Stimulated activated CD4-positive, alpha-beta T cell treated with anti-CD3 and anti-CD28 coated beads, Interleukin-12 subunit alpha, Interleukin-12 subunit beta, amount 100 ng/mL, for 4 hours (primary cell): ENCODE data around the gene SLX9.

Experiments used
- DNase-seq: peaks from one replicate; pipeline ENCODE4 v3.0.0-alpha.2; 2020

Gene SLX9

DNA sequence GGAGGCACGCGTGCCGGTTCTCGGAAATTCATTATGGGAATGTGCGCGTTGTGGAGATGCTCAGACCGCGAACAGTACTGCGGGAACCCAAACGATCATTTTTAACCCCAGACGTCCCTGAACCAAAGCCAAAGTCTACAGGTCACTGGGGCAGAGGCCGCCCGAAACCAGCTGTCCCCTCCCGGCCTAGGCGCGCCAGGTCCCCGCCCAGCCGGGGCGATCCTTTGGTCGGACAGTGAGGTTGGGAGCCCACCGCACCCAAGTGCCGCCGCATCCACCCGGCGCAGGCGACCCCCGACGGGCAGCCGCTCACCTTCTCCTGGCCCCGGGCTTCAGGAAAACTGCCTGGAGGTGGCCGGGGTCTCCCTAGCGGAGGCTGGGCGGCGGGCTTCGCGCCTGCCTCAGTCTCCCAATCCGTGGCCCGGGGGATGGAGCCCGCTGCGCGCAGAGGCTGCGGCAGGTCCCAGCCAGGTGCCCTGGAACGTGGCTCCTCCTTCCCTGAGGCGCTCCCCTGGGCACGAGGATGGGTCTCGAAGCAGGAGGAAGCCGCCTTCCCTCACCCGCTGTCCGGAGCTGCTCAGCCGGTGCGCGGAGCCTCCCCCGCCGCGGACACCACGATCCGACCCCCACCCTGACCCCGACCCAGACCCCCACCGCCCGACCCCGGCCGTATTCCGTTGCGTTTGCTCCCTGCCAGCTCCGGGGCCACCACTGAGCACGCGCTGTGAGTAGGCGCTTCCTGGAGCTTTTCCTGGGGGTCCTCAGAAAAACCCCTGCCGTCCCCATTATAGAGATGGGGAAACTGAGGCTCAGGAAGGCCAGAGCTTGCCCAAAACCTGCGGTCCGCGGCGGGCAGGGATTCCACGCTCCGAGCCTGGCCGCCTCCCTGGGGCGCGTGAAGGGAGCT is 8.1 kb upstream of the SLX9 start:
- DNase-seq: no peak

DNA sequence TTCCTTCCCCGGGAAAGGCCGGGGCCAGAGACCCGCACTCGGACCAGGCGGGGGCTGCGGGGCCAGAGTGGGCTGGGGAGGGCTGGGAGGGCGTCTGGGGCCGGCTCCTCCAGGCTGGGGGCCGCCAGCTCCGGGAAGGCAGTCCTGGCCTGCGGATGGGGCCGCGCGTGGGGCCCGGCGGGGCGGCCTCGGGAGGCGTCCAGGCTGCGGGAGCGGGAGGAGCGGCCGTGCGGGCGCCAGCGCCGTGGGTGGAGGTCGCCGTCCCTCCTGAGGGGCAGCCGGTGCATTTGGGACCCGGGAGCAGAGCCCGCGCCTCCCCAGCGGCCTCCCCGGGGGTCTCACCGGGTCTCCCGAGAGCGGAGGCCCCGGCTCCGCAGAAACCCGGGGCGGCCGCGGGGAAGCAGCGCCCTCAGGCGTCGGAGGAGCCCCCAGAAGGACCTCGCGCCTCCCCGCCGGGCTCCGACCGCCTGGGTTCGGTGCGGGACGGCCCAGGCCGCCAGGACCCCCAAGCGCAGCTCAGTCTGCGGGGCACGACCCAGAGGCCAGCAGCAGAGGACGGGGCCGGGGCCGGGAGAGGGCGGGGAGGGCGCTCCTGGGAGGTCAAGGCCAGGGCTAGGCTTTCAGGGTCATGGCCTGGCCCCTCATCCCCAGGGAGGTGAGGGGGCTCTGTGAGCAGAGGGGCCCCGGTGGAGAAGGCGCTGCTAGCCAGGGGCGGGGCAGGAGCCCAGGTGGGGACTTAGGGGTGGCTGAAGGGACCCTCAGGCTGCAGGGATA is 7.2 kb upstream of the SLX9 start:
- peak; percentile 76 for DNase-seq

DNA sequence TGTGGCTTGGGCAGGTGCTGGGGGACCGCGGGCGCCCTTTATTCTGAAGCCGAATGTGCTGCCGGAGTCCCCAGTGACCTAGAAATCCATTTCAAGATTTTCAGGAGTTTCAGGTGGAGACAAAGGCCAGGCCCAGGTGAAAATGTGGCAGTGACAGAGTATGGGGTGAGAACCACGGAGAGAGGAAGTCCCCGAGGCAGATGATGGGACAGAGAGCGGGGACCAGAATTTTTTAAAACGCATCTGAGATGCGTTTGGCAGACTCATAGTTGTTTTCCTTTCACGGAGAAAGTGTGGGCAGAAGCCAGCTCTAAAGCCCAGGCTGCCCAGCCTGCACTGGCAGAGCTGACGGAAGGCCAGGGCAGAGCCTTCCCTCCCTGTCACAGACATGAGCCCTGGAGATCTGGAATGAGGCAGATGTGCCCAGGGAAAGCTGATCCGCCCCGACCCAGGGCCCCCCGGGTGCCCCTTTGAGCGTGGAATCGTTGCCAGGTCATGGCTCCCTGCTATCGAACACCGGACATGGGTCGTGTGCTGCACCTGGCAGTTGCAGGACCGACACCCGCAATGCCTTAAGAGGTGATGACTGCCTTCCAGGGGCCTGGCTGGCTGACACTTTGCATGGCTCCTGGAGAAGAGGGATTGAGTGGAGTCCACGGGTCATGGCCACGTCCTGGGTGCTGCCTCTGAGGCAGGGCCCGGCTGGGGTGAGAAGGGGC is 6.5 kb upstream of the SLX9 start:
- no peak for DNase-seq

DNA sequence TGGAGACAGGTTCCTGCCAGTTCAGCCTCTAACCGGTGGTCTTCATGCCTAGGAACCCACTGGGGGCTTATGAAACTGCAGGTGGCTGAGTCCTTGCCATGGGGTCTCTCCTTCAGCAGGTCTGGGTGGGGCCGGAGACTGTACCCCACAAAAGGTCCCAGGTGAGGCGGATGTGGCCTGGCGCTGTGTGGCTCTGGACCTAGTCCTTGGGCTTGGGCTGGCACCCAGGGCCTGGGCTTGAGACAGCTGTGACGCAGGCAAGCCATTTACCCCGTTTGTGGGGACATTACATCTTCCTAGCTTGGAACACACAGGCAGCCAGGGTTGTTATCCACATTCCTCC is 5.9 kb upstream of the SLX9 start:
- no peak for DNase-seq

DNA sequence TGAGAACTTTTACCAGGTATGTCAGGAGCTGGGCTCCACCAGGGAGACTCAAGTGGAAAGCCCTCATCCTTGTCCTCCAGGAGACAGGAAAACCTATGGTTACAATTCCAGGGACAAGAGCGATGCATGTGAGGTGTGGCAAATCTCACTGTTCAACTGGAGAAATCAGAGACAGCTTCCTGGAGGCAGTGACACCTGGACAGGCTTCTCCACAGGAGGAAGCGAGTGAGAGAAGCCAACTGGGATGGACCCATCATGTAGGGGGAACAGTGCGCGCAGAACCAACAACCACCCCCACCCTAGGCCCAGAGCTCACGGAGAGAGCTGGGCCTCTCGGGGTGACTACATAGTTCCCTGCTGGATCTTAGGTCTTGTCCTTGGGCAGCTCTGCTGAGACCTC is 5.6 kb upstream of the SLX9 start:
- DNase-seq: no peak

DNA sequence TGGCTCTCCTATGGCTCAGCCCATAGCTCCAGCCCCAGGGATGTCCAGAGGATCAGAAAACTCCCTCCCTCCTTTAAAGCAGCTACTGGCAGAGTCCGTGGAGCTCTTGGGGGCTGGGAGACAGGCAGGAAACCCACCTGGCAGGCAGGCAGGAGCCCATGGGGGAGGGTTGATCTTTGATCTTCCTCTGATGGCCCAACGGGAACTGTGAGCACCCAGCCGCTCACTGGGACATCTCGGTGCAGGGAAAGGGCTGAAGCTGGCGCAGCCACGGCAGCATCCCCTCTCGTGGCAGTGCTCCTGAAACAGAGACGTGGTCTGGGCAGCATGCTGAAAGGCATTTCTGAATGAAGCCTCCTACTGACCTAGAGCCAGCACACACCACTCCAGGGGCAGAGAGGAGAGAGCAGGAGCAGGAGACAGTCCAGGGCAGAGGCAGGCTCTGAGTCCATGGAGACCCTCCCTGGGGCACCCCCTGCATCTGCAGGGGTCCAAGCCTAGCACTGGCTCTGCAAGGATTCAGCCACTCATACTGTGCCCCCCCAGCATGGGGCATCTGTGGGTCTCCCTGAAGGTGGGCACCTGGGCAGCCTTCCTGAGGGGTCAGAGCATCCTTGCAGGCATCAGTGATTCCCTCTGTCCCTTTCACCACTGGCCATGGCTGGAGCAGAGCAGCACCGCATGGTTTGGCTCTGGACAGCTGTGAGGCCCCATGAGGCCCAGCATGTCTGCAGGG is 4.9 kb upstream of the SLX9 start:
- DNase-seq: no peak

DNA sequence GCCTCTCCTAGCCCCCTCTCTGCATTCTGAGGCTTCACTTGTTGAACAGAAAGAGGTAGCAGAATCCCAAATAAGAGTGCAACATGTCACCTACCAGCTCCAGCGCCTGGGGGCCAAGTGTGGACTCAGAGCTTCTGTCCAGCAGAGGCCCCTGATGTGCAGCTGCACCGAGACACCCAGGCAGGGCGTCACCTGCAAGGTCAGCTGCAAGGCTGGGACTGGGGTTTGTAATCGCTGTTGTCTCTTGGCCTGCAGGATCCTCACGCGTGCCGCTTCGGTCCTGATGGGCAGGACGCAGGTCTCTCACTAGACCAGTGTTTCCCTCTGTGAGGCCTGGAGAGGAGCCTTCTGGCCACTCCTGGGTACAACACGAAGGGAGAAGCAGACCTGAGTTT is 4.3 kb upstream of the SLX9 start:
- no peak for DNase-seq

DNA sequence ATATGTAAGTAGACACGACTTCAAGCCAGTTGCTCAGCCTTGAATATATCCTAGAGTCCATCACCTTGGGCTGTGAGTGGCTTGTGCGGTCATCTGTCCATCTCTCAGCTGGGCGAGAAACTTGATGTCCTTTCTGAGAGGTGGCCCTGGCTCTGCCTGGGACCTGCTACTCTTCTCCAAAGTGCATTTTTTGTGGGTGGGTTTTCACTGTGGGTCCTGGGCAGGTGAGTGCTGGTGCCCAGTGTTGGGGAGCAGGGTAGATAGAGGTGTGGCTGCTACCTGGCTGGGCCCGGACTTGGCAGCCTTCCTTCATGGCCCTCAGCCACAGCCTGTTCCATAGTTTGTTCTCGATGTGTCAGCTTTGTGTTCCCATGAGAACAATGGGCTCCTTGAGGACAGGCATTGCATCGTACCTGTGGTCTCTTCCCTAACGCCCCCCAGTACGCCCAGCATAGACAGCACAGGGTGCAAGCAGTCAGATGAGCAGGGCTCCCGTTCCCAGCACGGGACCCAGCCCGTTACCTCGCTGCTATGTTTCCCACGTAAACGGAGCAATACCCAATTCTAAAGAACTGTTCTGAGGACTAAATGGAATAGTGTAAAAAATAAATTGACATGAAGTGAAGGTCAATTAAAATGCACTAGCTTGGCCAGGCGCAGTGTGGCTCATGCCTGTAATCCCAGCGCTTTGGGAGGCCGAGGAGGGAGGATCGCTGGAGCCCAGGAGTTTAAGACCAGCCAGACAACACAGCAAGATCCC is 877 bp upstream of the SLX9 start:
- no peak for DNase-seq

DNA sequence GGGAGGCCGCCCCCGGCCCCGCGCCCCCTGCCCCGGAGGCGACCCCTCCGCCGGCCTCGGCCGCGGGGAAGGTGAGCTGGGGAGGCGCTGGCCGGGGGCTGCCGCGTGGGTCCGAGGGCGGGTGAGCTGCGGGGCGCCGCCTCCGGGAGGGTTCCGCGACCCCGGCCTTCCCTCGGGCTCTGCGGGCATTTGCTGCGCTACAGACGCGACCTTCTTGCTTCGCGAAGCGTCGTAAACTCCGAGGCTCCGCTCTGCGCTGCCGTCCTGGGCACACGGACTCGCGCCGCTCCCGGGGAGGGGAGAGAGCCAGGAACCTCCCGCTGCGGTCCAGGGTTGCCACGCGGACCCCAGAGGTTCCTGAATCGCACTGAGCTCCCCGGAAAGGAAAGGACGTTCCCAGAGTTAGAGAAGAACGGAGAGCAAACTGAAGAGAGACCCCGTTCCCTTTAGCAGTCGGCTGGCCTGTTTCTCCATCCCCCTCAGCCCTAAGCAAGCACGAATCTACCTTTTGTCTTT is 345 bp downstream of the SLX9 start:
- no peak for DNase-seq

DNA sequence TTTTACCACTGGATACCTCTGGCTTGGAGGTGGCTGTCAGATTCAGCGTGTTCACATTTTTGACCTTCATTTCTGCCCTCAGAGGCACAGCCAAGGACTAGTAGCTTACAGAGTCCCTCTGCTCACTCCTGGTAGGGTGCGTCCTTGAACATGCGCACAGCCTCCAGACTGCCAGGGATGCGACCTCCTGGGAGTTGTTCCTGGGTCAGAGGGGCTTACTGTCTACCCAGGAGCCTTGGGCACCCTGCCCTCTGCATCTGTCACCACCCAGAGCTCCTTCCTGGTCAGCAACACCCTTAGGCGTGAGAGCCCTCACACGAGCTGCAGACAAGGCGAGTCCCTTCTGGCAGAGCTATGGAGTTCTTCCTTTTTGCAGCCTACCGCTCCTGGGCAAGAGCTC is 1.7 kb downstream of the SLX9 start:
- DNase-seq: no peak

DNA sequence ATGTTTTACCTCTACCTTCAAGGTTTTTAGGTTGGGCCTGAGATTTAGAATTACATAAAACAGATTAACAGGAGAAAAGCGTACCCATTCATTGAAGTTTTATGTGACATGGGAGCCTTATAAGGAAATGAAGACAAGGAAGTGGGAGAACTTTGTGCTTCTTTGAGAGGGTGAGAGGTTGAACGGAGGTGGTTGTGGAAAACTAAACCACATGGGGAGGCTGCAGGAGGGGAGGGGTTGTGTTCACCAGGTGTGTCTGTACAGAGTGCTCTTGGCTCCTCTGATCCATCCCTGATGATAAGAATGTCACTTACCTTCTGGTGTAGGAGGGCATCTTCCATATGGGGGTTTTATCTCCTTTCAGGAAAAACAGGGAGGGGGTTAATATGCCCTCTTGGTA is 2.7 kb downstream of the SLX9 start:
- no peak for DNase-seq

DNA sequence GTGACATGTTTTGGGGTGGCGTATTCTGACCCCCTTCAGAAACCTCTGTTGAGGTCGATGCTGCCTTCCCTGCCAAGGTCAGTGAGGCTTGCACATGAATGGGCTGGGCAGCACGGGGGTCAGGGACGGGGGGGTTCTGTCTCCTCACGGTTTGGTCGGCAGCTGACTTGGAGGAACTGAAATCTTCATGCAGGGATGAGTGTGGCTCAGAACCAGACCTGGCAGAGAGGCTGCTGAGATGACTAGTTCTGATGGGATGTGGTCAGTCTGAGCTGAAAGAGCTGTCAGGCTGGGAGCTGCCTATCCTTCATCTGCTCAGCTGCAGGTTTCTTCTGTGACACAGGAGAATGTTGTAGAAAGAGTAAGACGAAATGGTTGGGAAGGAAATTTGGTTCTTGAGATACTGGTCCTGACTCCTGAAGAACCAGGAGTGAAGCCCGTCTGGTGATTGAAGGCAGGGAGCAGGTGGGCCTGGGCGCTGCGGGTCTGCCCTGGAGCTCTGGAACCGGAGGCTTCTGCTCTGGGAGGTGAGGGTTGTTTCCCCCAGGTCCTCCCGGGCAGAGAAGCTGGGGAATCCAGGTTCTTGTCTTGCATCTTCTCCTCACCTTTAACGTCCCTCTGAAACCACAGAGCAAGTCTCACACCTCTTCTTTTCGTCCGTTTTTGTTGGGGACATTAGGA is 3.3 kb downstream of the SLX9 start:
- no peak for DNase-seq

DNA sequence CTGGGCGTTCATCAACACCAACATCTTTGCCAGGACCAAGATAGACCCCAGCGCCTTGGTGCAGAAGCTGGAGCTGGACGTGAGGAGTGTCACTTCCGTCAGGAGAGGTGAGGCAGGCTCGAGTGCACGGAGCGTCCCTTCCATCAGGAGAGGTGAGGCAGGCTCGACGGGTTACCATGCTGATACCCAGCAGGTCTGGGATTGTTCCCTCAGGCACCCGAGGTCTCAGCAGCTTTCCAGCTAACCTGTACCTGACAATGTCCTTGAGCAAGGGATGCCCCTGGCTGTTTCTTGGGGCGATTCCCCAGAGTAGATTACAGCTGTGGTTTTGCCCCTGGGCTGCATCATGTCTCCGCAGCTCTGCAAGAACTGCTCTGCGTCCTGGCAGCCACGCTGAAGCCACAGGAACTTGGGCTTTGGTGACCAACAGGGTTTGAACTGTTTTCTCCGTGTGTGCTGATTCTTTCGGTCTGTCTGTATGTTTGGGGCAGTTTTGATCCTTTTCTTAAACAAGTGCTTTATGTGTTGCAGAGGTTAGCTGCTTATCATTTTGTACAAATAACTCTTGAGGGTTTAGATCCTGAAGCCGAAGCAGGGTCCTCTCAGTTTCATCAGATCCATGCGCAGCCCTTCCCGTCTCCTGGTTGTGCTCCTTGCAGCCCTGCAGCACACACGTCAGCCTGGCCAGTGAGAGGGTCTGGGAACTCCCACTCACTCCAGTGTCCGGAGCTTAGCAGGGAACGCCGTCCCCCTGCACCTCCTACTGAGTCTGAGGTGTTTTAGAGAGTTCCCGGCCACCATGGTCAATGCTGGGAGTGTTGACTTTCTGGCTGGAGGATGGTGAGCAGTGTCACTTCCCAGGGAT is 4.1 kb downstream of the SLX9 start:
- DNase-seq: no peak

DNA sequence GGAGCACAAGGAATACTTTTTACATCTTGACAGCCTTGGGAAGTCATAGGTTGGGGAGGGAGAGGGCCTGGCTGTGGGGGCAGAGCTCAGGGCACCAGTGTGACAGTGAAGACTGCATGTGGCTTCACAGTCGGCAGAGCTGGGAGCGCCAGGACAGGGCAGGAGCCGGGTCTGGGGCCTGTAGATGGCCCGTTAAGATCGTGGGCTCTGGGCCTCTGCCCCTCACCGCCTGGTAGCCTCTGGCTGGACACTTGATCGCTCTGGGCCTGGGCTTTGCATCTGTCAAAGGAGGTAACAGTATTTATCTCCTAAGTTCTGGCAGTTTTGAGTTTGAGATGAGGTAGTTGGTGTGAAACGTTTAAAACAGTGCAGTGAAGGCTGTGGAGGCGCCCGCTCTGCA is 4.8 kb downstream of the SLX9 start:
- no peak for DNase-seq

DNA sequence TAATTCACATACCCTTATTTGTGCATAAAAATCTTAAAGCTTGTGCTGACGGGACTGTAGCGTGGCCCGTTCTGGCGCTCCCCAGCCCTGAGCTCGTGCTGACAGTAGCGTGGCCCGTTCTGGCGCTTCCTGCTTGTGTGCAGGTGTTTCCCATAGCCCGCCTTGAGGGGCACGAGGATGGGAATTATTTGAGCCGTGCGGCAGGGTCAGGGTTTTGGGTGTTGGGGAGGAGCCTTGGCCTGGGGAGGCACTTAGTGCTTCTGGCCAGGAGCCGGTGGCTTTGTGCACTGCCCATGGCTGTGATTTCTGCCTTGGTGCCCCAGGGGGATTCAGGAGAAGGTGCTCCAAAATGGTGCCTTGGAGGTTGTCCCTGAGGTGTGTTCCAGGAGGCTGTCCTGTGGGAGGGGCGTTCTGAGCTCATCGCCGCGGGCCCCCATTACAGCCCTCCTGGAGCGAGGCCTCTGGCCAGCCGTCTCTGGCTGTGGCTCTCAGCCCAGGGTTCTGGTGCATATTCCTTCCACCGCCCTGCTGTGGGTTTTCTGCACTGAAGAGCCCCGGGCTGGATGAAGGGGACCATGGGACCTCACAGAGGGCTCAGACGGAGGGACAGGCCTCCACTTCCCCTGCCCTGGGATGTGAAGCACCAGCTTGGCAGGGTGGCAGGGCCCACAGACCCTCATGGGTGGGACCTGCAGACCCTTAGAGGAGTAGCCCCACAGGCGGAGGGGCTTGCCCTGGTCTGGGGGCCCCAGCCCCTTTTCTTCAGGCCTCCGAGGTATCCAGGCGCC is 6.6 kb downstream of the SLX9 start:
- no peak for DNase-seq

DNA sequence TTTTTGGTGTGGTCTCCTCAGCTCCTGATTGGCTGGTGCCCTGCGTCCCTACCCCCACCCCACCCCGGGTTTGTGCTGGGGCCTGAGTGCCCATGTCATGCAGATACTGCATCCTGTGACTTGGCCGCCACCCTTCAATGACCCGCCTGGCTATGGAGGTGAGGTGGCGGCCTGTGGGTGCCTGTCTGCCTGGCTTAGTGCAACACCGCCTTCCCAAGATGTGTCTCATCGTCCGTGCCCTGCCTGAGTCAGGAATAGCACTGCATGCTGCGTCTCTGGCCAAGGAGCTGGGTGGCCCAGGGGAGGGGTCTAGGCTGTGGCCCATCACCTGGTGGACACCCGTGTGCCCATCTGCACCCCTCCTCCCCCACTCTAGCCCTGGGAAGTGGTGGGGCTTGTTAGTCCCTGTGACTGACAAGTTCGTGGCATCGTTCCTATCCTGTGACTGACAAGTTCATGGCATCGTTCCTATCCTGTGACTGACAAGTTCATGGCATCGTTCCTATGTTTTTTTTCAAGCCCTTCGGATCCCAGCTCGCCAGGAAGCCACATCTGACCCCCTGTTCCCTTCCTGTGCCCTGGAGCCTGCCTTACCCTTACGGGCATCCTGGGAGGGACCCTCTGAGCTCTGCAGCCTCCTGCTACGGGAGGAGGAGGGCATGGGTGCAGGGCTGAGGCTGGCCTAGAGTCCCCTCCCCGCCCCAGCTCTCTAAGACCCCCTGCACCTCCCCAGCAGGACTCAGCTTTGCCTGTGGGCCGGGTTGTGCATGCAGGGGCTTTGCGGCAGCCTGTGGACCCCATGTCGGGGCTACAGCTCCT is 7.5 kb downstream of the SLX9 start:
- DNase-seq: no peak

DNA sequence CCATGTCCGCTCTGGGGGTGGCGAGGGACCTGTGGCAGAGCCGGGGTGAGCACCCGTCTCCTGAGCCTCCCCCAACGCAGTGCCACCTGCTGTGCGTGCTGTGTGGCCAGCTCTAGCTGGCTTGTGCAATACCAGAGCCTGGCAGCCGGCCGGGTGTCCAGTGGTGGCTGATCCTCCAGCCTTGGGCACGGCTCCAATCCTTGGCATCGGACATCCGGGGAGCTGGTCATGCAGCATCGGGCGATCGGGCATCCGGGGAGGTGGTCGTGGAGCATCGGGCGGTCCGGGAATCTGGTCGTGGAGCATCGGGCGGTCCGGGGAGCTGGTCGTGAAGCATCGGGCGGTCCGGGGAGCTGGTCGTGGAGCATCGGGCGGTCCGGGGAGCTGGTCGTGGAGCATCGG is 8.1 kb downstream of the SLX9 start:
- no peak for DNase-seq

DNA sequence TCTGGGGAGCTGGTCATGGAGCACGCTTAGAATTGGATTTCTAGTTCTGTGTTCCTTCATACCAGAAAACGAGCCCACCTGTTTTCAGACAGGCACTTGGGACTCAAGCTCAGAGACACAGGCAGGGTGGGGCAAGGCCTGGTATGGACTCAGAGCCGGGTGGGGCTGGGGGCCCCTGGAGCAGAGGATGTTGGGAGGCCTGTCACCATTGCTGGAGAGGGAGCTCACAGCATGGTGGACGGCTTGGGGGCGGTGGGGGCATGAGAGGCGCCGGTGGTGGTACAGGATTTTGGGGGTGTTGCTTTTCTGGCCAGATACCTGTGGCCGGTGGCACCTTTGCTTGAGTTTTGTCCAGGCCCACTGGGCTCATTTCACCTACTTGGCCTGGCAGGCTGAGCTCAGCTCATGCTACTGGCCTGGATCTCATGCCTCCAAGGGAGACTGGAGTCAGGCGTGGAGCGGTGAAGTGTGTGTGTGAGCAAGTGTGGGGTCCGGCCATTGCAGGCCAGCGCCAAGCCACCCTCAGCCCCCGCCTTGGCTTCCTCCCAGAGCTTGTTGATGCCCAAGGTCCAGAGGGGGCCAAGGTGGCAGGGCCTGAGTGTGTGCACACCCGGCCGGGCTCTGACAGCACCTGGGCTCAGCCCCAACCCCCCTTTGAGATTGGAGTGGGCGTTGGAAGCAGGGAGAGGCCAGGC is 8.7 kb downstream of the SLX9 start:
- no peak for DNase-seq
